Stimulated activated CD8-positive, alpha-beta memory T cell treated with anti-CD3 and anti-CD28 coated beads, Interleukin-15, amount 100 ng/mL, for 4 hours (primary cell): ENCODE results near the gene ENOX2.

ENCODE experiments used
- DNase-seq, 2 donors: peaks; one replicate each; pipeline ENCODE4 v3.0.0-alpha.2; 2020; ENCODE audit warnings: low read depth in 2 of 2

The ENOX2 gene

DNA sequence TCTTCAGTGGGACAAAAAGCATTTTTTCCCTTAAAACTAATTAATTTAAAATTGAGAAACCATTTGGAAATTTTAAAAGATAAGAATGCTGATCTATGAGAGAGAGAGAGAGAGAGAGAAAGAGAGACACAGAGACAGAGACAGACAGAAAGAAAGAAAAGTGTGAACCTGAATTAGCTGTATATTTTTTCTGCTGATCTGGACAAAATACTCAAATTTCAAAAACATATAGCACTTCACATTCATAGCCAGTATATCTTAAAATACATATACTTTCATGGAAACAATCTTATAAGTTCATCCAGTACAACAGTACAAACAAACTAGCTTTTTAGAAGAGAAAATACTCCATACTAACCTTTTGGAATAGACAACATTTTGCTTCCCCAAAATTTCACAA lies 18.4 kb downstream of the ENOX2 start:
- DNase-seq: no peak

DNA sequence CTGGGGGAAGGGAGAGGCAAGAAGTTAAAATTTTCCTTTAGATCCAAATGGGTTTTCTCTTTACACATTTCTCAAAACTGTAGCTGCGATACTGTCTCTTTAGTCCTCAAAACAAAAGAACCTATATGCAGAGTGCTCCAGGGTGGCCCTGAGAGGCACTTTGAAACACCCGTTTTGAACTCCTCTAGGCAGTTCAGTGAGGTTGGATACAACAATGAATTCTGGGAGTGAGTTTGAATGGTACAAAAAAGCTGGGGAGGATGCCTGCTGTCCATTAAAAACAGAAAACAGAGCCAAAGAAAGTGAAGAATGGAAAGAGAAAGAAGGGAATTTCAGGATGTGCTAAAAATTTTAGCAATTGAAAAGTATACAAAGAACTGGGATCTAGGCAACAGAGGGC lies 23.1 kb downstream of the ENOX2 start:
- DNase-seq: no peak

DNA sequence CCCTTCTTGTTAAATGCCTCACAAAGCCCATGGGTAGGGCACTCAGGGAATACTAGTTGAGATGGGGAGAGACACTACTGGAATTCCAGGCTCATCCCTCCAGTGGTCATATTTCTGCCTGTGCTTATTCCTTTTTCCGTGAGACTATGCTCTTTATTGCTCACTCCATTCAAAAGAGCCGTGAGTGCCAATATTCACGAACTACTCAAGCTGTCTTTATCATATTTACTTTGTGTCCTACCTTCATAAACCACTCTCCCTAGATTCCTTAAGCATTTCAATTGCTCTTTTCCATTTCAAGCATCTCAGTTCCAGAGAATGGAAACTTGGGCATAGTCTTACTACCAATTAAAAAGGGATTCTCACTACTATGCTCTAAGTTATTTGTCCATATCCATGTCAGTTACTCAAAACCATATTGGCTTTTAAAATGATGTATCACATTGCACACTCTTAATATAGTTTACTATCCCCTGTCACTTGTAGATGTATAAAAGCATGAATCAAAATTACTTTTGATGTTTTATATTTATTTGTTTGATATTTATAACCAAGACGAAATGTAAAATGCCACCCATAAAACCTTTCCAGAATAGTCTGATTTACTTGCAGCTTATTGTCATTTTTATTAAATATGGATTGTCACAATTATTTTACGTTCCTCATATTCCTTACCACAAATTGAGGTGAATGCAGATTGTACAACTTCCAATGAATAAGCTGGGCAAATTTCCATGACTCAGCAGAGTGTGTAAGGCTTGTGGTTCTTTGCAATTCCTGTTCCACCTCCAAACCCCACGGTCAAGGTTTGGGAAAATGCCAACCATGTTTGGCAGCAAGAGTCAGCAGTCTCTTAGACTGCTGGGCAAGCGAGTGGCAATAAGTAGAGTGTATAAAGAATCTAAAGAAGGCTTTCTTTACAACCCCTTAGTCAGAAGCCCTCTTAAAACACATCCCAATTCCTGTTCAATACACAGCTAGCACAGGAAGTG lies 24.4 kb downstream of the ENOX2 start:
- DNase-seq: no peak

DNA sequence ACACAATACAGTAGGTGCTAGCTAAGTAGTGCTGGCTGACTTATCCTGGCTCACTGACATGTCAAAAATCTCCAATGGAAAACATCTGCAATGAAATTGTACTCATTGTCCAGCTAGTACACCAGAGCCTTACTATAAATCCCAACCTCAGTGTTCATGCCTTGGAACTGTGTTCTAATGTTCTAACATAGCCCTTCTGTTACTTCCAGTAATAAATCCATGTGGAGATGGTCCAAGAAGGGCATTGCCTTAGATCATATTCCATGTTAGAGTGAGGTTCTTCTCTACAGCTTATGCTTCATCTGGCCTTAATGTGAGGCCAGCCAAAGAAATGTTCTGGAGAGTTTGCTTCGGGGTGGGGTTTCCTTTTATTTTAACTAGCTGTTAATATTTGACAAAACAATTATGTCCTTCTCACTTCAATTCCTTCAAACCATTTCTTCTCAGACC lies 25.1 kb downstream of the ENOX2 start:
- DNase-seq: no peak

DNA sequence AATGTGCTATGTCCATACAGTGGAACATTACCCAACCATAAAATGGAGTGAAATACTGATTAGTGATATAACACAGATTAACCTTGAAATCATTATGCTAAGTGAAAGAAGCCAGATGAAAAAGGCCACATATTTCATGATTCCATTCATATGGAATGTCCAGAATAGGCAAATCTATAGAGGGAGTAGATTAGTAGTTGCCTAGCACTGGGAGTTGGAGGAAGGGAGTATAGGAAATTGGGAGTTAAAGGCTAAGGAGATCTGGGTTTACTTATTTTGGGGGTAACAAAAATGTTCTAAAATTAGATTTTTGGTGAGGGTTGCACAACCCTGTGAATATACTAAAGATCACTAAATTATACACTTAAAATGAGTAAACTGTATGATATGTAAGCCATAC lies 26.8 kb downstream of the ENOX2 start:
- no peak for DNase-seq

DNA sequence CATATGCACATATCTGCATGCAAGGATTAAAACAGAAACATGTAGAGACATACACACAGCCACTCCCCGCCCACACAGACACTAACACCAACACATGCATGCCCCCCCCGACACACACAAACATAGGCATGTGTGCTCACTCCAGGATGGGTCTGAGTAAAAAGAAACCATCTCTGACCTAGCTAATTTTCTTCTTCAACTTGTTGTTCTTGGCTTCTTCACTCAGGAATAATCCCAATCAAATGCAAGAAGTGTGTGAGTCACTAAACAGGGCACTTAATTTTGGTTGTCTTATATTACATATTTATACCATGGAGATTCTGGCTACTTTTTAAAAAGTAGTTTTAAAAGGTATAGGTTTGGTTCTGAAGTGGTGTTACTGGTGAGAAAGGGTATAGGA lies 28.3 kb downstream of the ENOX2 start:
- no peak for DNase-seq

DNA sequence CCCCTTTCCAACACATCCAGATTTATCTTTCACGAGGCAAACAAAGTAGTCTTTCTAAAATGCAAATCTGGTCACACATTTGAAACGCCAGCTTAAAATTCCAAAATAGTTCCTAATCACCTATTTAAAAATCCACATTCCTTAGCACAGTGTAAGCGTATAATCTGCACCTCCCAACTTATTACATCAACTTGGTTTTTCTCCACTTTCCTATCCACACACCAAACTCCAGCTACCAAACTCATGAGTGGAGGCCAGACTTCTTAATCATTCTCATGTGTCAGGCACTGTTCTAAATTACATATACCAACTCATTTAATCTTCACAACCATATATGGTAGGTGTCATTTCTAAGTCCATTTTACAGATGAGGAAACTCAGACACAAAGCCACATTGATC lies 33.8 kb downstream of the ENOX2 start:
- DNase-seq: no peak

DNA sequence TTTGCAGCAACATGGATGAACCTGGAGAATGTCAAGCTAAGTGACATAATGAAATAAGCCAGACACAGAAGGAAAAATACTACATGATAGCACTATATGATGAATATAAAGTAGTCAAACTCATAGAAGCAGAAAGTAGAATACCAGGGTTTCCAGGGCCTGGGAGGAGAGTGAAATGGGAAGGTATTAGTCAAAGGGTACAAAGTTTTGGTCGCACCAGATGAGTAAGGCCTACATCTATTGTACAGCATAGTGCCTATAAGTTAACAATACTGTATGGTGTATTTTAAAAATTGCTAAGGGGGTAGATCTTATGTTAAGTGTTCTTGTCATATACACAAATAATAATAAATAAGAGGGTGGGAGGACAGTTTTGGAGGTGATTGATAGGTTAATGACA lies 41.5 kb downstream of the ENOX2 start:
- DNase-seq: no peak

DNA sequence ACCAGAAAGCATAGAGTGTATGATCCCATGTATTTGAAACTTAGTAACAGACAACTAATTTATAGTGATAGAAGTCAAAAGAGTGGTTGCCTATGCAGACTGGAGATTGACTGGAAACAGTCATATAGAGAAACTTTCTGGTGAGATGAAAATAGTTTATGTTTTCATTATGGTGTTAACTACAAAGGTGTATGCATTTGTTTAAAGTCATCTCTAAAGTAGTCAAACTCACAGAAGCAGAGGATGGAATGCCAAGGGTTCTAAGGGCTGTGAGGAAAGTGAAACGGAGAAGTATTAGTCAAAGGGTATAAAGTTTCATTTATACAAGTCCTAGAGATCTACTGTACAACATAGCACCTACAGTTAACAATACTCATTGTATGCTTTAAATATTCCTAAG lies 45.8 kb downstream of the ENOX2 start:
- DNase-seq: no peak

DNA sequence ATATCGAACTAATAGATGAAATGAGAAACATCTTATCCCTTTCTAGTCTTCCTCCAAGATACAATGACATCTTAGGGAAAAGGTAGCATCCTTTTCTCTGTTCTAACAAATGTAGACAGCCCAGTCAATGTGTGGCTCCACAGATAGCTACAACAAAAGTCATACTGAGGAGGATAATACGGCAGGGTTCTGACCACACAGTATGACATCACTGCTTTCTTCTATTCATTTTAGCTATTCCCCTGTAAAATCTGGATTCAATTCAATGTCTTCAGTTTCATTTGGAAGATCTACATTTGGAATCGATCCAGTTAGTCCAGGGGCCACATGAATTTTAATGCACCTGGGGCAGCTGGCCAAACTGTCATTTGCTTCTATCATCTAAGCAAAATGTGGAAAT lies 51.4 kb downstream of the ENOX2 start:
- DNase-seq: no peak

DNA sequence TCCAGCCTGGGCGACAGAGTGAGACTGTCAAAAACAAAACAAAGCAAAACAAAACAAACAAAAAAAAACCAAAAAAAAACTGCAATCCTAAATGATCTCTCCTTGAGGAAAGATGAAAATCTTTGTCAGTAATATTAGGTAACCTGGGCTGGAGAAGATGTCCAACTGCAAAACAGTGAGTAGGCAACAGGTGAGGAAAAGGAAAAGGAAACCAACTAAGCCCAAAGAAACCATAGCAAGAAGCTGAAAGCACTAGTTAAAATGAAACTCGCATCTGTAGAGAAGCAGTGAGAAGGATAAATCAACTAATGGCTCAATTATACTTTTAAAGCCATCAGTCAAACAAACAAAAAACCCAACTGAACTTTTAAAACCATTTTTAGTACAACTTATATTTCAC lies 54.2 kb downstream of the ENOX2 start:
- no peak for DNase-seq

DNA sequence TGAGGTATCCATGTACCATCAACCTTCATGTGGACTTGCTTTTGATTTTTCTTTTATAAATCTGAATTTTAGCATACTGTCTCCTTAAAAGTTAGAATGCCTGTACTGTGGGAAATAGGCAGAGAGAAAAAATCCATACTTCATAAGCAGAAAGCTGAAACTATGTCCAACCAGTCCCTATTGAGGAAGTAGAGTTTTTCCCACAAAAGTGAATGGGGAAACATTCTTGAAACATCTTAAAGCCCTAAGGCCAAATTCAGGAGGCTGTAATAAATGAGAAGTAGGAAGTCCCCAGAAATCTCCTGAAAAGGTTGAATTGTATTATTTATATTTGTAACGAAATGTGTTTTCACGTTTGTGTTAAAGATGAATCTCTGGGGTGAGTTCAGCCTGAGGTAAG lies 56.3 kb downstream of the ENOX2 start:
- DNase-seq: no peak

DNA sequence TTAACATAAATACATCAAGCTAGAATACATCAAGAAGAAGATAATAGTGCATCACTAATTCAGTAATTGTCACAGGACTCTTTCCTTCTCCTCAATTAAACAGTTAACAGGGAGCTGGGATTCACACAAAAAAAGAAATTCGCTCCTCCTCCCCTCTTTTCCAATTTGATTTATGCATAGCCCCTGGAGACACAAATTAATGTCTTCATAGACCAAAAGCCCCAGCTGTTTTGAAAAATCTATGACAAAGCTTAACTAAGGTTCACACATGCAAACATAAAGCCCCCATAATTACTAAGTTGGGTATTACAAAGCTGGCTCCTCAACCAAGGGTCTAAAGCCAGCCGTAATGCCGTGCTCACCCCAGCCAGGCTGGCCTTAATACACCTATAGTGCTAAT lies 61.2 kb downstream of the ENOX2 start:
- no peak for DNase-seq

DNA sequence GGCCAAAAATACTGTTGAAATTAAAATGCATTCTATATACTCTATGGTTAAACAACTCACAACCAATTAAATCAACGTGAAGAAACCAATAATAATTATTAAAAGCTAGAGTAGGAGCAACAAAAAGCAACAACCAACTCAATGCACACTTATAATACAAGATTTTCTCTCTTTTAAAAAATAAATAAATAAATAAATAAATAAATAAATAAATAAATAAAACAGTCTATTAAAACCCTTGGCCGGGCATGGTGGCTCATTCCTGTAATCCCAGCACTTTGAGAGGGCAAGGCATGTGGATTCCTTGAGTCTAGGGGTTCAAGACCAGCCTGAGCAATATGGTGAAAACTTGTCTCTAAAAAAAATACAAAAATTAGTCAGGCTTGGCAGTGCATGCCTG lies 62.7 kb downstream of the ENOX2 start:
- no peak for DNase-seq

DNA sequence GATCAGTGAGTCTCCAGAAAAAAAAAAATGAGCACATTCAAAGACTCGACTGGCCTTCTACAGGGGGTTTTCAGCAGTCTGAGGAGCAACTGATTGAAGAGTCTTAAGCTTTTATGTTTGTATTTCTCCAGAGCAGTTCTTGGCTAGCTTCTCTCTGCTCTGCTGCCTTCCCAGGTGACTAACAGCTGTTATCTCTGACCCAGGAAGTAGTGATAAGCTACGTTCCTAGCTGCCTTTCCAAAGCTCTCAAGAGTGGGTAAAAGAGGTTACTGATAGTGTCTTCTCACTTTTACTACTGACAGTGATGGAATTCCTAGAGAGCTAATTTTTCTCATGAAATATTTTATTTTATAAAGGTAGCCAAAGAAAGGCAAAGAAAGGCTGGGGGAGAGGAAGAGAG lies 66.6 kb downstream of the ENOX2 start:
- no peak for DNase-seq

DNA sequence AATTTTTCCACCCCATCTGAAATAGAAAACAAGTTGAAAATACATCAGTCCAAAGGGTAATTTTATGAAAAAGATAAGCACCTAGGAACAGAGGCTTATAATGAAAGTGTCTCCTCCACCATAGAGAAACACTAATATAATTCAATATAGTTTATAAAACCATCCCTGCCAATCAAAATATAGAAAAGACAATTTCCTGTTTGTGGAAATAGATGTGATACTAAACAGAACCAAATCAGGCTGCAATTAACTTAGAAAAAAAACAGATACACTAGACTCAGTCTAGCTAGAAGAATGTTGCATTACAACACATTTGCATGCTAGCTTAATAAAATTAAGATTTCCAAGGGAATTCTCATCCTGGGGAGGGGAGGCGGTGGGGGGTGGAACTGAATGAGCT lies 68.2 kb downstream of the ENOX2 start:
- DNase-seq: no peak

DNA sequence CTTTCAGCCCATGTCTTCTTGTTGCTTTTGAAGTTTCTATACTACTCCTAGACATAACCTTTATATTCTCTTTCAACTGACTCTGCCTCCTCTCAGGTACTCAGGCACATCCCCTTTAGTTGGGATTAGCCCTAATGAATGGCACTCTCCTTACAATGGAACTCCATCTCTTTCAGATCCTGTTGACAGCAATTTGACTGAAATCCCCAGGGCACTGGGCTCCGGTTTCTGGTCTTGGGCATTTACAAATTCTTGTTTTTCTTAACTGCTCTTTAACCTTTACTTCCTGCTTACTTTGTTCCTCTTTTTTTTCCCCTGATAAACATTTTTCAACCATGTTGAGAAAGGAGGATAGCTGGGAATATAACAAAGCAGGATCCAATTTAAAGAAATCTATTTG lies 68.9 kb downstream of the ENOX2 start:
- DNase-seq: no peak

DNA sequence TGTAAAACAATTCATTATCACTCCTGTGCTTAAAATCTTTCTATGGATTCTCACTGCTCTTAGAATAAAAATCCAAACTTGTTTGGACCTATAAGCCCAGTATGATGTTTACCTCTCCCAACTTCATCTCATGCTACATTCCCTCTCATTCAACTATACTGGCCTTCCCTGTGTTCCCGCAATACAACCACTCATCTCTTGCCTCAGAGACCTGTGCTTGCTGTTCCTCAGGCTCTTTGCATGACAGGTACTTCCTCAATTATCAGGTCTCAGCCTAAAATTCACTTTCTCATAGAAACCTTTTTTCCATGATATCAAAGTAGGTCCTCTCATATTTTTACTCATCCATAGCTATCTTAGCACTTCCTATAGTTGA lies 71.7 kb downstream of the ENOX2 start:
- DNase-seq: no peak

DNA sequence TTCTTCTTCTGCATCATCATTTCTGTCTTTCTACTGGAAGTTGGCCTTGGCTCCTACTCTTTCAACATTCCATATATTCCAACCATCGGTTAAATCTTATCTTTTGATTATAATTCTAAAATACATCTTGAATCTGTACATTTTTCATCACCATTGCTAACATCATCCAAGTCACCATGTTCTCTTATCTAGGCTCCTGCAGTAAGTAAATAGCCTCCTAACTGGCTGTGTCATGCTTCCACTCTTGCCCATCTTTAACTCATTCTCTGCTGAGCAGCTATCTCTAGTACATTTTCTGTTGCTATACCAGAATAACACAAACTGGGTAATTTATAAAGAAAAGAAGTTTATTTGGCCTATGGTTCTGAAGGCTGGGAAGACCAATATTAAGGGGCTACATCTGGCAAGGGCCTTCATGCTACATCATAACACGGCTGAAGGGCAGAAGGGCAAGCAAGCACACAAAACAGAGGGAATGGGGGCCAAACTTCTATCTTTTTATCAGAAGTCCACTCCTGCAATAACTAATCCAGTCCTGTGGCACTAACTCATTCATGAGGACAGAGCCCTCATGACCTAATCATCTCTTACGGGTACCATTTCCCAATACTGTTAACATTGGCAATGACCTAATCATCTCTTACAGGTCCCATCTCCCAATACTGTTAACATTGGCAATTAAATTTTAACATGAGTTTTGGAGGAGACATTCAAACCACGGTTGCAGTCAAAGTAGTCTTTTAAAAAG lies 72.2 kb downstream of the ENOX2 start:
- DNase-seq: no peak

DNA sequence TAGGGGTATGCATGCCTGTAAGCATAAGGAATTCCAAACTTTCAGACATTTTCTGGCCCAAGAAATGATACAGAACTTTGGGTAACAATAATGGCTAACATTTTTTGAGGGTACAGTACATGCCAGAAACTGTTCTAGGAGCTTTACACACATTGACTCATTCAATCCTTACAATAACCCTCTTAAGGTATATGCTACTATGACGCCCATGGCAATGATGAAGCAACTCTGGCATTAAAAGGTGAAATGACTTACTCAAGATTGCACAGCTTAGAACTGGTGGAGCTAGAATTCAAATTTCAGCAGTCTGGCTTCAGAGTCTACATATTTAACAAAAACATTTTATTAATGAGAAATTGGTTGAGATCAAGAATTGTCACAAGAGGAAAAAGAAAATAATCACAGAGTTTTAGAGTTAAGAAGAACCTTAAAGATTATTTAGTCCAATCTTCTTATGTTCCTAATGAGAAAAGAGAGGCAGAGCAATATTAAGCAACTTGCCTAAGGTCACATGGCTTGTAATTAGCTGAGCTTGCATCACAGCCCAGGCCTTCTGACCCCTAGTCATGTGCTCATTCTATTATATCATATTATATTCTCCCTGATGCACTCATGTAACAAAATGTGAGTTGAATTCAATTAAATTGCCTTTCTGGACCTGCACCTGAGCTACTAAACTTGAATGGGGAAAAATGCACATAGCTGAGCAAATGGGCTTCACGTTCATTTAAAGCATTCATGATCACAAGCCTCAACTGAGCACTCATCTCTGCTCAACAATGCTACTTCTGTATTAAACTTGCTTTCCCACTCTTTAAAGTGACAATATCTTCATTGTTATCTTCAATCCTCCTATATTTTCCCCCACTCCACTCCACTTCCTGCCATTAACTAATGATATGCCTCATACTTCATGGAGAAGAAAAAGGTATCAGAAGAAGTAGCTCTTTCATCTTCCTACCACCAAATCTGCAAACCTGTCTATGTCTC lies 73.2 kb downstream of the ENOX2 start:
- DNase-seq: no peak

DNA sequence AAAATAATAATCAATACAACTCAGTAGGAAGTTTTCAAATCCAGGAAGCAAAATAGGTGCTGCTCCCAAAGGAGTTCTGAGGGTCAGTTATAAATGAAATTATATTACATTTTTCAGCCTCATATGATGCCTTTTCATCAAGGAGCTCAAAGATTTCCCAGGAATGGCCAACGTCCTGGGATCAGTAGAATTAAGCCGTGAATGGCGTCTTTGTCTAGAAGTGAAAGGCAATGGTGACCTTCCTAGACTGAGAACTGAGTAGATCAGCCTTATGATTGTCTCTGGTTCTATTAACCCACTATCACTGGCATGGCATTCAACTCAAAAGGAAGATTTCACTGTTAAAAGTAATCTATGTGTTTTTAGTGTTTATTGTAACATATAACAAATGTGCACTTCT lies 74.4 kb downstream of the ENOX2 start:
- DNase-seq: no peak

DNA sequence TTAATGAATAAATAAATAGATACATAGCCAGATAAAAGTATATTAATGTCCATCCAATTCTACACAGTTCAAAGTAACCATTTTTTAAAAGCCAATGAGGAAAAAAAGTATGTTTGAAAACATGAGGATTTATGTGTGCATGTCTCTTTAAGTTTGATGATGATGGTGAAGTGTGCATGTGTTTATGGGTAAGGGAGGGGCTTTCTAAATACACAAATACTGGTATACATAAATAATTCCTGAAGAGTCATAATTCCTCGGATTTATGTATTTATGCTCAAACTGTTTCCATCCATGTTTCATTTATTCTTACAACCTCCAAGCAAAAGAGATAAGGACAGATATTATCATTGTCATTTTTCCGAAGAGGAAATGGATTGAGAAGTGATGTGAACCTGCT lies 75.4 kb downstream of the ENOX2 start:
- no peak for DNase-seq
